Naive B cell (primary cell): Measurements from ENCODE around the gene HIPK2. TPM values are rescaled to one million over a fixed set of nuclear protein-coding genes. Genes with fewer than 3 reads are reported as not detected.

Experiments used
- ATAC-seq, 2 donors: fragments of 150-1000 bp; cut with Tn5 transposase; 2 replicates each; pipeline ENCODE4 v1.10.0; 2021; ENCODE audit warnings: low read depth in 2 of 2, mild to moderate bottlenecking in 2 of 2, moderate library complexity in 2 of 2
- DNase-seq: peaks from one replicate; pipeline ENCODE4 v3.0.0; 2022
- H3K27ac Mint-ChIP-seq, 6 donors: one replicate each; pipeline ENCODE4 v1.8.0; 2020 to 2022; ENCODE audit warnings: mild to moderate bottlenecking in 6 of 6, mixed read lengths in 6 of 6, moderate library complexity in 5 of 6, inconsistent platforms in 2 of 6
- H3K27me3 Mint-ChIP-seq, 3 donors: one replicate each; pipeline ENCODE4 v1.8.0; 2021 to 2022; ENCODE audit warnings: mixed read lengths in 3 of 3, mild to moderate bottlenecking in 1 of 3
- H3K36me3 Mint-ChIP-seq, 2 donors: one replicate each; pipeline ENCODE4 v1.8.0; 2020 to 2022; ENCODE audit warnings: mixed read lengths in 2 of 2, inconsistent platforms in 1 of 2, mild to moderate bottlenecking in 1 of 2
- H3K4me1 Mint-ChIP-seq, 3 donors: one replicate each; pipeline ENCODE4 v1.8.0; 2020 to 2022; ENCODE audit warnings: mixed read lengths in 3 of 3, inconsistent platforms in 1 of 3, mild to moderate bottlenecking in 1 of 3, moderate library complexity in 1 of 3
- H3K4me3 Mint-ChIP-seq, 8 donors: one replicate each; pipeline ENCODE4 v1.8.0; 2020 to 2022; ENCODE audit warnings: mild to moderate bottlenecking in 8 of 8, mixed read lengths in 8 of 8, moderate library complexity in 8 of 8, inconsistent platforms in 2 of 8
- H3K9me3 Mint-ChIP-seq, 7 donors: one replicate each; pipeline ENCODE4 v1.8.0; 2020 to 2022; ENCODE audit warnings: mixed read lengths in 7 of 7, mild to moderate bottlenecking in 5 of 7, inconsistent platforms in 2 of 7, moderate library complexity in 1 of 7
- polyA plus RNA-seq, 6 donors: library from polyadenylated mRNA; unstranded; fragments of 300-500 nt; fragmentation: Illumina TruSeq; gene quantifications; one replicate each; pipeline ENCODE4 v1.2.3, GENCODE V29; 2021; ENCODE audit warnings: low read depth in 6 of 6

The HIPK2 gene
- polyA plus RNA-seq, 6 donors from 2014 or later, result 0.54 to 1.1 (median 0.79) TPM

- Mint-ChIP-seq H3K4me3 (no peak overlapping the region), H3K27me3 (no peaks in the 10 kb centered on the region), H3K27ac (peak overlapping the region in 1 of 6 donors; percentile 72), H3K36me3 (peaks cover 18 to 32% of the 10 kb centered on the region in 2 donors), H3K9me3 (no peaks in the 10 kb centered on the region), H3K4me1 (no peaks in the 10 kb centered on the region)
- DNase-seq (no peak), ATAC-seq (no peak)
Measured at GRCh38 chr7:139600306-139600705, 177.5 kb downstream of the HIPK2 start.

GRCh38 chr7:139598642-139599041 lies 179.2 kb downstream of the HIPK2 start:
- Mint-ChIP-seq H3K27me3 (no peaks in the 10 kb centered on the region), H3K9me3 (no peaks in the 10 kb centered on the region), H3K36me3 (peaks cover 33 to 38% of the 10 kb centered on the region in 2 donors), H3K4me1 (no peaks in the 10 kb centered on the region), H3K27ac (no peak overlapping the region), H3K4me3 (no peak overlapping the region)
- DNase-seq, result no peak
- no peak for ATAC-seq

- Mint-ChIP-seq H3K4me1 (no peaks in the 10 kb centered on the region), H3K4me3 (no peak overlapping the region), H3K9me3 (no peaks in the 10 kb centered on the region), H3K27me3 (no peaks in the 10 kb centered on the region), H3K27ac (no peak overlapping the region), H3K36me3 (peaks cover 33 to 41% of the 10 kb centered on the region in 2 donors)
- ATAC-seq (no peak), DNase-seq (no peak)
Measured at GRCh38 chr7:139597028-139597427, 180.8 kb downstream of the HIPK2 start.

- H3K27me3 Mint-ChIP-seq, result no peaks in the 10 kb centered on the region
- H3K9me3 Mint-ChIP-seq, result no peaks in the 10 kb centered on the region
- no peak overlapping the region for H3K27ac Mint-ChIP-seq
- H3K36me3 Mint-ChIP-seq, result peaks cover 33 to 43% of the 10 kb centered on the region in 2 donors
- no peak overlapping the region for H3K4me3 Mint-ChIP-seq
- DNase-seq (no peak), ATAC-seq (no peak)
- no peaks in the 10 kb centered on the region for H3K4me1 Mint-ChIP-seq
Measured at GRCh38 chr7:139596626-139597025, 181.2 kb downstream of the HIPK2 start.

GRCh38 chr7:139595806-139596205 lies 182.0 kb downstream of the HIPK2 start:
- no peaks in the 10 kb centered on the region for H3K27me3 Mint-ChIP-seq
- H3K27ac Mint-ChIP-seq, result no peak overlapping the region
- H3K4me3 Mint-ChIP-seq, result no peak overlapping the region
- H3K36me3 Mint-ChIP-seq, result peaks cover 33 to 48% of the 10 kb centered on the region in 2 donors
- no peaks in the 10 kb centered on the region for H3K9me3 Mint-ChIP-seq
- H3K4me1 Mint-ChIP-seq, result no peaks in the 10 kb centered on the region
- DNase-seq, result no peak
- ATAC-seq, result no peak

GRCh38 chr7:139594911-139595476 lies 182.8 kb downstream of the HIPK2 start:
- H3K36me3 Mint-ChIP-seq, result peaks cover 29 to 42% of the 10 kb centered on the region in 2 donors

GRCh38 chr7:139594090-139594489 lies 183.7 kb downstream of the HIPK2 start:
- Mint-ChIP-seq H3K9me3 (no peaks in the 10 kb centered on the region), H3K27me3 (no peaks in the 10 kb centered on the region), H3K4me1 (no peaks in the 10 kb centered on the region), H3K27ac (no peak overlapping the region), H3K36me3 (peaks cover 27 to 36% of the 10 kb centered on the region in 2 donors), H3K4me3 (no peak overlapping the region)
- DNase-seq, result no peak
- ATAC-seq, result no peak

More at GRCh38 chr7:139594911-139595476, 182.8 kb downstream of the HIPK2 start:
- H3K27ac Mint-ChIP-seq, result no peak overlapping the region
- H3K9me3 Mint-ChIP-seq, result no peaks in the 10 kb centered on the region
- no peaks in the 10 kb centered on the region for H3K27me3 Mint-ChIP-seq
- H3K4me1 Mint-ChIP-seq, result no peaks in the 10 kb centered on the region
- no peak overlapping the region for H3K4me3 Mint-ChIP-seq
- no peak for ATAC-seq
- DNase-seq, result no peak

- ATAC-seq (no peak), DNase-seq (no peak)
- H3K27ac Mint-ChIP-seq, result no peak overlapping the region
- no peaks in the 10 kb centered on the region for H3K27me3 Mint-ChIP-seq
- no peak overlapping the region for H3K4me3 Mint-ChIP-seq
- H3K4me1 Mint-ChIP-seq, result no peaks in the 10 kb centered on the region
- H3K36me3 Mint-ChIP-seq, result peaks cover 27 to 30% of the 10 kb centered on the region in 2 donors
- H3K9me3 Mint-ChIP-seq, result no peaks in the 10 kb centered on the region
Measured at GRCh38 chr7:139592801-139593461, 184.9 kb downstream of the HIPK2 start.

GRCh38 chr7:139591550-139592195 lies 186.1 kb downstream of the HIPK2 start:
- Mint-ChIP-seq H3K9me3 (no peaks in the 10 kb centered on the region), H3K27ac (no peak overlapping the region), H3K4me3 (no peak overlapping the region), H3K36me3 (peaks cover 28 to 30% of the 10 kb centered on the region in 2 donors), H3K4me1 (no peaks in the 10 kb centered on the region), H3K27me3 (no peaks in the 10 kb centered on the region)
- no peak for ATAC-seq
- no peak for DNase-seq

GRCh38 chr7:139589474-139589873 lies 188.3 kb downstream of the HIPK2 start:
- H3K4me3 Mint-ChIP-seq, result no peak overlapping the region
- no peaks in the 10 kb centered on the region for H3K27me3 Mint-ChIP-seq
- DNase-seq (no peak), ATAC-seq (no peak)
- no peaks in the 10 kb centered on the region for H3K4me1 Mint-ChIP-seq
- no peaks in the 10 kb centered on the region for H3K9me3 Mint-ChIP-seq
- no peak overlapping the region for H3K27ac Mint-ChIP-seq
- H3K36me3 Mint-ChIP-seq, result peaks cover 12 to 15% of the 10 kb centered on the region in 2 donors

- peaks cover 7 to 11% of the 10 kb centered on the region in 2 donors for H3K36me3 Mint-ChIP-seq
- H3K4me1 Mint-ChIP-seq, result no peaks in the 10 kb centered on the region
- H3K9me3 Mint-ChIP-seq, result no peaks in the 10 kb centered on the region
- ATAC-seq (no peak), DNase-seq (no peak)
- H3K27me3 Mint-ChIP-seq, result no peaks in the 10 kb centered on the region
- no peak overlapping the region for H3K4me3 Mint-ChIP-seq
- peak overlapping the region in 1 of 6 donors; percentile 72 for H3K27ac Mint-ChIP-seq
Measured at GRCh38 chr7:139588632-139589031, 189.2 kb downstream of the HIPK2 start.

- H3K36me3 Mint-ChIP-seq, result peaks cover 10 to 11% of the 10 kb centered on the region in 2 donors
Measured at GRCh38 chr7:139587535-139587934, 190.3 kb downstream of the HIPK2 start.

GRCh38 chr7:139586286-139586685 lies 191.5 kb downstream of the HIPK2 start:
- ATAC-seq, result no peak
- no peak for DNase-seq
- Mint-ChIP-seq H3K27me3 (no peaks in the 10 kb centered on the region), H3K36me3 (peaks cover 2 to 10% of the 10 kb centered on the region in 2 donors), H3K4me3 (no peak overlapping the region), H3K27ac (peak overlapping the region in 1 of 6 donors; percentile 29), H3K4me1 (no peaks in the 10 kb centered on the region), H3K9me3 (no peaks in the 10 kb centered on the region)

More at GRCh38 chr7:139587535-139587934, 190.3 kb downstream of the HIPK2 start:
- no peak for DNase-seq
- no peak for ATAC-seq
- Mint-ChIP-seq H3K27ac (peak overlapping the region in 1 of 6 donors; percentile 74), H3K9me3 (no peaks in the 10 kb centered on the region), H3K4me1 (no peaks in the 10 kb centered on the region), H3K27me3 (no peaks in the 10 kb centered on the region), H3K4me3 (no peak overlapping the region)

GRCh38 chr7:139585042-139585441 lies 192.8 kb downstream of the HIPK2 start:
- DNase-seq (no peak), ATAC-seq (no peak)
- no peak overlapping the region for H3K27ac Mint-ChIP-seq
- peaks cover 5 to 10% of the 10 kb centered on the region in 2 donors for H3K36me3 Mint-ChIP-seq
- H3K9me3 Mint-ChIP-seq, result no peaks in the 10 kb centered on the region
- H3K27me3 Mint-ChIP-seq, result no peaks in the 10 kb centered on the region
- H3K4me1 Mint-ChIP-seq, result no peaks in the 10 kb centered on the region
- H3K4me3 Mint-ChIP-seq, result no peak overlapping the region
